Head of caudate nucleus (tissue), 42 donors: ENCODE data around the gene GOLGA8O.
"Not testable (repeated sequence)": the region's sequence is repeated elsewhere in the genome, so short reads cannot be mapped to it uniquely, and the experiment has no call there.

ENCODE experiments used
- DNase-seq, 42 donors: peaks; one replicate each; pipeline versions ENCODE4 v3.0.0 to v3.0.0-alpha.2; 2020 to 2021; ENCODE audit warnings: mixed read lengths in 7 of 42
- intact Hi-C: fragments of 100-400 bp; cut with DNase I; formaldehyde crosslinking; loops from one replicate; pipeline ENCODE4 v1.15.0; 2022

GOLGA8O gene

DNA sequence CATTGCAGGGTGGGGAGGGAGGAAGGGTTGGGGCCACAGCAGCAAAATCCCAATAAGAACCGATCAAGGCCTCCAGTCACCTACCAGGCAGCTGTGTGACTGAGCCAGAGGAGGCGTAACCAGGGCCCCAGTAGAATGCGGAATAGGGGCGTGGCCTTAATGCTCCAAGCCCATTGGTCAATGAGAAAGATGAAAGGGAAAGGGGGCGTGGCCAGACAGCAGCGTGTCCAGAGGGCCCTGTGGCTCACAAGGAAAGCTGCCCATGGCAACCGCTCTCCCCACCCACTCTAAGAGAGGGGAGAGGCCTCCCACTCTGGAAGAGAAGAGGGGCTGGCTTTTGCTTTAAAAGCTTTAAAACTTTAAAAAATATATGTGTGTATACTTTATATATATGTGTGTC lies at the start of gene GOLGA8O:
GOLGA8O (minus strand) TSS at position 101 of the 400 bp plus-strand sequence; CDS start at position 3, 98 bp downstream.
- intact Hi-C loops, DNase-seq: not testable (repeated sequence)

DNA sequence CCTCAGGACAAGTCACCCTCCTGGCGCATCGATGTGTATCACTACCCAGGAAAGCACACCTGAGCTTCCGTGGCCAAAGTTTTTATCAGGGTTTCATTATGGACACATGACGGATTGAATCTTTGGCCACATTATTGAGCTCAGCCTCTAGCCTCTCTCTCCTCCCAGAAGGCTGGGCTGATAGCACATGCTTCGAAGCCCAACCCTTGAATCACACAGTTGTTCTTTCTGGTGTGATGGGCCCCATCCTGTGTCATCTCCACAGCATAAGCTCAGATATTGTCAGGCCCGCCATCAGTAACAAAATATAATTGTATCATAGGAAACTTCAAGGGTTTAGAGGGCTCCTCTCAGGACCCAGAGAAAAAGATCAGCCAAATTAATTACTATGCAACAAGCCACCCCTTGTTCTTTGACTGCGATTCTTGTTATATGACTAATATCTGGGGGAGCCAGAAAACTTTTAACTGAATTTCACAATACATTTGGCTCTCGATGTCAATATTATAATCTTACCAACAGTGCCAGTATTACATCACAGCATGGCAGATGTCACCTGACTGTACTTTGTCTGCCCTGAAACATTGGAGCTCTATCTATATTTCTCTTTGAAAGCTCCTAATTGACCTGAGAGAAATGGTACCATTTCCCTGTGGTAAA lies 48.8 kb upstream of the GOLGA8O start:
- DNase-seq, intact Hi-C loops: not testable (repeated sequence)

- peak in 1 of 42 donors; percentile 24 for DNase-seq
- intact Hi-C loops, result not testable (repeated sequence)
Observed at GRCh38 chr15:32502946-32503345, 47.5 kb upstream of the GOLGA8O start.

DNA sequence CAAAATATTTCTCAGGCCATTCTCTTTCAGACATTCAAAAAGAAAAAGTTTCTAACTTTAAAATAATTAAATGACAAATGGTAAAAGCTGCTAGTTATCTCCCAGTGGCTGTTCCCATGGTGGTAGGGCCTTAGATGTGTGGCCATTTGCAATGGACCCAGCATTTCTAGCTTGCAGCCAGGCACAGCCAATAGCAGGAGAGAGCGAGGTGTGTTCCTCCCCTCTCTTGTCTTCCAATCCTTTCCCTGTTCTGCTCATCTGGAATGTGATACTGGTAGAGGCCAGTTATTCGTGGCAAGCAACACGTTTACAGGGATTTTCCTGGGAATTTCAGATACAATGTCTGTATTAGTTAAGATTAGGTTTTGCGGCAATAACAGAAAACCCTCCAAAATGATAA lies 37.3 kb upstream of the GOLGA8O start:
- intact Hi-C loops, DNase-seq: not testable (repeated sequence)

DNA sequence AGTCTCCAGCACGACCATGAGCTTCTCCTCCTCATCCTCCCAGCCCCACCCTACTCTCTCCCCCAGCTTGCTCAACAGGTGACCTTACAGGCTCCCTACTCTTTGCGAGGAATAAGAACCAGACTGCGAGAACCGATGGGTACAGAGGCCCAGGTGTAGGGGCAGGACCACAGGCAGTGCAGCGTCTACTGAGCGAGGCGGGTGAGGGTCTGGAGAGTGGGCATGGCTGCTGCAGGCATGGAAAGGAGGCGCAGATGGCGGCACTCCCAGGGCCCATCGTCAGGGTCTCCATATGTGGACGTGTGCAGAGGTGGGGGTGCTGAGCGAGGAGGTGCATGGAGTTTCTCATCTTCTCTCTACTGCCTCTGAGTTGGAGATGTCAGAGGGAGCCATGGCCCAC lies 31.0 kb upstream of the GOLGA8O start:
- DNase-seq, intact Hi-C loops: not testable (repeated sequence)

DNA sequence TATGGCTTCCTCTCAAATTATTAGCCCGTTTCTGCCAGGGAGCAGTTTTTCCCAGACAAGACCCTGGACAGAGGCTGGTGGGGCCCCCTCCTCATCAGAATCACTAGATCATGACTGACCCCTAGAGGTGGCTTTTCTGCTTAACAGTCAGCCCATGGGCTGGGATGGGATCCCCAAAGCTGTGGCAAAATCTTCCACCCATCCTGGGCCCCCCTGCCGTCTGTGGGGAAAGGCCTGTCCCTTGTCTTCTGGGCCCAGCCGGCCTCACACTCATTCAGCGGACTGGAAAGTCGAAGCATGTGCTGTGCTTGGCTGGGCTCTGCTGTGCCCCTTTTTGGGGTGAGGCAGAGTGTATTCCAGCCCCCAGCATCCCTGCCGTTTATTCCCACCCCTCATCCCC lies 27.9 kb upstream of the GOLGA8O start:
- DNase-seq, result peak in 2 of 42 donors; percentile 23 to 33
- intact Hi-C loops, result not testable (repeated sequence)

DNA sequence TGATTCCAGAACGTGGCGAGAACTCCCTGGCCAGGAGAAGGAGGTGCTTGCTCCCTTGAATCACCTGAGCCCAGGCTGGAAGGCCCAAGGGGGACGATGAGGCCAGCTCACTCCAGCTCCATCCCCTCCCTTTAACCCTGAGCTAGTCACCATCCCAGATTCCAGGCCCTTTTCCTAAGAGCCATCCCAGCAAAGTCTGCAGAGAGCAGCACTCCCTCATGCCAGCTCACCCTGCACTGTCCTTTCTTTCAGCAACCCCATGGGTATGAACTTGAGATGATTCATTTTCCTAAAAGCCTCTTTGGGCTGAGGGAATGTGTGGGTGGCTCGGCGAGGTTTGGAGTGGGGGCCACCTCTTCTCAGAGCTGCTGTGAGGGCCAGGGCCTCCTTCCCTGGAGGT lies 26.2 kb upstream of the GOLGA8O start:
- not testable (repeated sequence) for DNase-seq

GRCh38 chr15:32468076-32468475 lies 12.6 kb upstream of the GOLGA8O start:
- DNase-seq, result peak in 3 of 42 donors; percentile 3 to 40 (median 4)
- intact Hi-C loops, result not testable (repeated sequence)

More for the DNA sequence above, 26.2 kb upstream of the GOLGA8O start:
- intact Hi-C loops, result not testable (repeated sequence)

GRCh38 chr15:32440445-32440977 lies 14.9 kb downstream of the GOLGA8O start:
- DNase-seq, intact Hi-C loops: not testable (repeated sequence)

- intact Hi-C loops, DNase-seq: not testable (repeated sequence)
Observed at GRCh38 chr15:32434102-32434963, 21.1 kb downstream of the GOLGA8O start.

DNA sequence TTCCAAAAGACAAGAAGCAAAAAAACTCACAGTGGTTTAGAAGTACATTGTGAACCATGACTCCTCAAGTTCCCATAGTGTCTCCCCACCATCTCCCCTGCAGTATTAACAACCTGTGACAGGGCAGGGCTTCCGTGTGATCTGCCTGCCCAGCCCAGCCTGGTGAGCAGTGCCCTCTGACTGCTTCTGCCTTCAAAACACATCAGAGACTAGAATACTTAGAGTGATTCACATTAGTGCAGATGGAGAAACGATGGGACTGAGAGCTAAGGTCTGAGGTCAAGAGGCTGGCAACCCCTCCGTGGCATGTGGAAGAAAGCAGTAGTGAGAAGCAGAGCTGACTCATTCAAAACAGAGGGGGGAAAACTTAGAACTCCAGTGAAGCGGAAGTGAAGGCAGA lies 27.8 kb downstream of the GOLGA8O start:
- intact Hi-C loops, DNase-seq: not testable (repeated sequence)

DNA sequence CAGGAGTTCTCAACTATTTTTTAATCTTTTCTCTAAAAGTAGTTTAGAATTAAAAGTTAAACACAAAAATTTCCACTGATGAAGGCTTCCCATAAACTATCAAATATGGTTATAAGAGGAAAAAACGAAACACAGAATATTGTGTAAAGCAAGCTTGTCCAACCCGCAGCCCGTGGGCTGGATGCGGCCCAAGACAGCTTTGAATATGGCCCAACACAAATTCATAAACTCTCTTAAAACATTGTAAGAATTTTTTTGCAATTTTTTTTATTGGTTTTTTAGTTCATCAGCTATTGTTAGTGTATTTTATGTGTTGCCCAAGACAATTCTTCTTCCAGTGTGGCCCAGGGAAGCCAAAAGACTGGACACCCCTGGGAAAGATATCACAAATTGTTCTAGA lies 28.9 kb downstream of the GOLGA8O start:
- DNase-seq, result peak in 2 of 42 donors; percentile 7 to 27
- intact Hi-C loops, result not testable (repeated sequence)

DNA sequence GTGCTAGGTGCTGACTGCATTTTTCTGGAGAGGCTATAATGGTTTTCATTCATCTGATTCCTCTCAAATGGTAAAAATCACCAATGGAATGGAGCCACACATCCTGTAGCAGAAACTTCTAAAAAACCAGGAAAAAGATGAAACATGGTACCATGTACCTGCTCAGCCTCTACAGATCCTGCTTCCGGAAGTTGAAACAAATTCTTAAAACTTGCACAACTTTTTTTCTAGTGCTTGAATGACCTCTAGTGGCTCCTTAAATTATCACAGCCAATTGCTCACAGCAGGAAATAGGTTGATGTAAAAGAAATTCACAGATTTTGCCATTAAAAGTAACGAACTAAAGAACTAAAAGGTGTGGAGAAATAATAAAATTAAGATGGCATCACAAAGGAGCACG lies 47.5 kb downstream of the GOLGA8O start:
- intact Hi-C loops, result not testable (repeated sequence)

DNA sequence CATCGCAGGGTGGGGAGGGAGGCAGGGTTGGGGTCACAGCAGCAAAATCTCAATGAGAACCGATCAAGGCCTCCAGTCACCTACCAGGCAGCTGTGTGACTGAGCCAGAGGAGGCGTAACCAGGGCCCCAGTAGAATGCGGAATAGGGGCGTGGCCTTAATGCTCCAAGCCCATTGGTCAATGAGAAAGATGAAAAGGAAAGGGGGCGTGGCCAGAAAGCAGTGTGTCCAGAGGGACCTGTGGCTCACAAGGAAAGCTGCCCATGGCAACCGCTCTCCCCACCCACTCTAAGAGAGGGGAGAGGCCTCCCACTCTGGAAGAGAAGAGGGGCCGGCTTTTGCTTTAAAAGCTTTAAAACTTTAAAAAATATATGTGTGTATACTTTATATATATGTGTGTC lies 52.2 kb downstream of the GOLGA8O start, which contains the start of gene GOLGA8K:
GOLGA8K (minus strand) TSS at position 101 of the 400 bp plus-strand sequence; CDS start at position 3, 98 bp downstream.
- DNase-seq, result not testable (repeated sequence)

More for the DNA sequence above, 47.5 kb downstream of the GOLGA8O start:
- DNase-seq, result not testable (repeated sequence)

GRCh38 chr15:32396522-32396921 lies 58.9 kb downstream of the GOLGA8O start:
- intact Hi-C loops, result not testable (repeated sequence)
- DNase-seq, result peak in 19 of 42 donors; percentile 1 to 42 (median 17)

More for the DNA sequence above, 52.2 kb downstream of the GOLGA8O start, which contains the start of gene GOLGA8K:
- intact Hi-C loops, result not testable (repeated sequence)
